ENCODE measurements around the gene ID3.

DNA sequence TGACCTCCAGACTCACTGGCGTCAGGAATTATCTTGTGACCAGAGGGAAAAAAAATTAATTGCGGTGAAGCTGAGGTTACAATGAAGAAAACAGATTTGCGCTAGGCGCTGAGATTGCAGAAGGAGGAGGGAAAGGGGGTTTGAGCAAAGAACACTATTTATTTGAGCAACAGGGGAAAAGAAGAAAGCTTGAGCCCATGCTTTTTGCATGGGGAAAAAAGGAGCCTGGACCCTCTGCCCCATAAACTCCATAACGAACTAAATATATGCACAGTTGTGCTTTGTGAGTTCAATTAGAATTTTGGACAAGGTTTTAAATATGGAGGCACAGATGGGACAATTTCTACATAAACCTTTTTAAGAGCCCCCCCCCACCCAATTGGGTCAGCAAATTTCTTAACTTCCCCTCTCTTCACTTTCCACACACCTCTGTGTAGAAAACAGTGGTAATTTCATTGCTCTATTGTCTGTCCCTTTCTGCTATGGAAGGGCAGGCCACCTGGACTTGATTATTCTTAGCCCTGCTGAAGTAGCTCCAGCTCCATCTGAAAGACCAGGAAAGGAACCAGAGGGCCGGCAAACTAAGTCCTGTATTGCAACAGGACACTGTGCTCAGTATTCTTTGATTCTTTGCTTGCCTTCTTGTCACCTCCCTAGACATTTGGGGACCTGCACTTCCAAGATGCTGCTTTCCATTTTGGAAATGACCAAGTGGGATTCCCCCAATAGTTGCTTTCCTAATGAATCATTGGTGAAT is 862 bp upstream of the ID3 start:
- TF ChIP-seq, protein P1, sequence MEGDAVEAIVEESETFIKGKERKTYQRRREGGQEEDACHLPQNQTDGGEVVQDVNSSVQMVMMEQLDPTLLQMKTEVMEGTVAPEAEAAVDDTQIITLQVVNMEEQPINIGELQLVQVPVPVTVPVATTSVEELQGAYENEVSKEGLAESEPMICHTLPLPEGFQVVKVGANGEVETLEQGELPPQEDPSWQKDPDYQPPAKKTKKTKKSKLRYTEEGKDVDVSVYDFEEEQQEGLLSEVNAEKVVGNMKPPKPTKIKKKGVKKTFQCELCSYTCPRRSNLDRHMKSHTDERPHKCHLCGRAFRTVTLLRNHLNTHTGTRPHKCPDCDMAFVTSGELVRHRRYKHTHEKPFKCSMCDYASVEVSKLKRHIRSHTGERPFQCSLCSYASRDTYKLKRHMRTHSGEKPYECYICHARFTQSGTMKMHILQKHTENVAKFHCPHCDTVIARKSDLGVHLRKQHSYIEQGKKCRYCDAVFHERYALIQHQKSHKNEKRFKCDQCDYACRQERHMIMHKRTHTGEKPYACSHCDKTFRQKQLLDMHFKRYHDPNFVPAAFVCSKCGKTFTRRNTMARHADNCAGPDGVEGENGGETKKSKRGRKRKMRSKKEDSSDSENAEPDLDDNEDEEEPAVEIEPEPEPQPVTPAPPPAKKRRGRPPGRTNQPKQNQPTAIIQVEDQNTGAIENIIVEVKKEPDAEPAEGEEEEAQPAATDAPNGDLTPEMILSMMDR (IDR thresholded peaks at IDR 0.05; ENCODE audit: poor library complexity, severe bottlenecking): no peak
- no peak for TF ChIP-seq POLR2AphosphoS5 (IDR thresholded peaks at IDR 0.05)
- TF ChIP-seq MXI1 (conservative IDR thresholded peaks at IDR 0.05; ENCODE audit: poor library complexity, severe bottlenecking): no peak
- no peak for TF ChIP-seq EZH2 (IDR thresholded peaks at IDR 0.05; ENCODE audit: borderline replicate concordance, insufficient read depth, low read length, poor library complexity, severe bottlenecking)
- no peak for TF ChIP-seq EP300 (conservative IDR thresholded peaks at IDR 0.05; ENCODE audit: poor library complexity, severe bottlenecking)

Measured in neural cell (in vitro differentiated cells).